HG03442 (cell line): ENCODE results near the gene H2BK1.

ENCODE experiments used
- ATAC-seq: cut with Tn5 transposase; IDR thresholded peaks from one replicate; pipeline ENCODE4 v1.9.1; 2021; ENCODE audit warnings: mild to moderate bottlenecking, moderate library complexity; ENCODE audit not compliant: unreplicated experiment

The H2BK1 gene

DNA sequence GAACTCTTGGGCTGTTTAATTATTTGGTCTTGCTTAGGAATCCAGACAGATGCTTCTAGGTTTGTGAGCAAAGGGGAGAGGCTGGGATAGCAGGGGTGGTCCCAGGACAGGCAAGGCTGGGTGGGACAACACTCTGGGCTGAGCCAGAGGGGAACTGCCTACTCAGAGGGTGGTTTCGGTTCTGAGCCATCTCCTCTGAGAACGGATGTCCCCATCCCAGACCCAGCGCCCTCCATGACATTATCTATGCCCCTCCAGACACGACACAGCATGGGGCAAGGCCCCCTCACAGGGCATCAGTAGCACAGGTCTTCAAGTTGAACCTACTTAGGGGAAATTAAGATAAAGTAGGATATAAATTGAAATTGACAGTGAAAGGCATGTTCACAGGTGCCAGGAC, 30.3 kb downstream of the H2BK1 start:
- ATAC-seq = no peak

DNA sequence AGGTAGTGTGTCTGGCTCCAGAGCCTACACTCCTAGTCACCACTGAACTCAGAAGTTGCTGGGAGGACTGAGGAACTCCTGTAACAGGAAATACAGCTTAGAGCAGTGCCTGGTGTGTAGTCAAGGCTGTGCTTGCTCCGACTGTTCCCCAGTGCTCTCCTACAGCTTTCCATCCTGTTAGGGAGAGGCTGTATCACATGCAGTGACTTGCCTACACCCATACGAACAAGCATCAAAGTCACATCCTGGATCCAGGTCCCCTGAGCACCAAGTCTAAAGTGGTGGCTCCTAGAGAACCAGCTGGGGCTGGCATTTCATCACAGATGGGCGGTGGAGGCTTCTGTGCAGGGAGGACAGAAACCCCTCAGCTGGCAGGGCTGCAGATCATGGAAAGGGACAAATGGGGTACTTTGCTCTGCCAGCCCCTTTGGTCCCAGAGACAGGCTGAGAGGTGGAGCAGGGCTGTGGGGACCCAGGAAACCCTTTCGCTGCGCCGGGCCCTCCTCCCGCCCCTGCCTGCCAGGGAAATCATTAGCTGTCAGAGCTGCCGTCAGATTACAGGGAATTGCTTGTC, 30.9 kb downstream of the H2BK1 start:
- ATAC-seq = no peak

DNA sequence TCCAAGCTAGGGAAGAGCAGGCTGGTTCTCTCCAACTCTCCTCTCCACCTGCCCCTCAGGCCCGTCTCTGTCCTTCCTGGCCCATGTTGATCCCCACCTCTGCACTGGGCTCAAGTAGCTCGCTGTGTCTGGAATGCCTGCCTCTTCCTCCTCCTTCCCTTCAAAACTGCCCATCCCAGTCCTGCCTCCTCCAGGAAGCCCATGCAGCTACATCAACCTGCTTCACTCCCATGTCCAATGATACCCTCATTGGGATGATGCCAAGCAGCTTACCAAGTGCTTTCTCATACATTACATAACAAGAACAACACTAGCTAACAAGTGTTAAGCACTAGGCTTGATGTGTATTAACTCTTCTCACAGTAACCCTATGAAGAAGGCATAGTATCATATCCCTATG, 31.5 kb downstream of the H2BK1 start:
- ATAC-seq = no peak

DNA sequence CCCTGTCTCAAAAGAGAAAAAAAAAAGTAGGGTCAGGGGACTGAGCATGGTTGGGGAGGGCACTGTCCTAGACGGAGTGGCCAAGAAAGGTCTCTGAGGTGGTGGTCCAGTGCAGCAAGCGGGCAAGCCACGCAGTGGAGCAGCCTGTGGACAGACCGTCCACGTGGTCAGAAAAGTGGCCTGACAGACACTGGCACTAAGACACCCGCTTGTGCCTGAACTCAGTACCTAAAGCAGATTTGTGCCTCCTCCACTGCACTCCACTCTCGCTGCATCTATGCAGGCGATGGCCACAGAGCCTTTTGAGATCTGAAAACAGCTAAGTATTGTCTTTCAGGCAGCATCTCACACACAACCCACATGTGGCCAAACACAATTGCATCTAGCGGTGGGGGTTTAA, 32.1 kb downstream of the H2BK1 start:
- no peak for ATAC-seq

DNA sequence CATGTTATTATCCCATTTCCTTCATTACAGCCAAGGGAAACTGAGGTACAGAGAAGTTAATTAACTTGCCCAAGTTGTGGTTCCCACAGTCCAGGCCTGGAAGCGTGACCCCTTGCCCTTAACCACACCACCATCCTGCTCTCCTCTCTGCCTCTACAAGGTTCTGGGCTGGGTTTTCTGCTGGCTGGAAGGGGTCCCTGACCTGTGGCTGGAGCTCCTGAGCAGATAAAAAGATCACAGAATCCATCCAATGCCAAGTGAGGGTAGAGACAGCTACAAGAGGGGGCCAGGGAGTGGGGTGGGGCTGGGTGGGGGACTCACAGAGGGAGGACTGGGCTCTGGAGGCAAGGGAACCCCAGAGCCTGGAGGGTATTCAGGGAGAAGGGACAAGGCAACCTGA, 33.0 kb downstream of the H2BK1 start:
- ATAC-seq = no peak

DNA sequence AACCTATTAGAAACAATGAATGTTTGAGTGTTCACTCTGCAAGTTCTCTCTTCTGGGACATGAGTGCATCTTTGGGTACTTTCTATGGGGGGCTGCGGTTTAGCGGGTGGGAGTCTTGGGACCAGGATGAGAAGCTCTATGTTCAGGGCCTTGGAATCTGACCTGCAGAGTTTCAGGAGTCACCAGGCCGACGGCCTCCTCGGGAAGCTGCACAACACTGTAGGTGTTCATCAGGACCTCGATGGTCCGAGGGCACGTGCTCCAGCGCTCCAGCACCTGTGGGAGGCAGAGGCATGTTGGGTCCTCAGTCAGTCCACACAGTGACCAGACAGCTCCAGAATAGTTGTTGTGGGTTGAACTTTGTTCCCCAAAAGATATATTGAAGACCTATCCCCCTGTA, 33.9 kb downstream of the H2BK1 start:
- ATAC-seq = no peak

DNA sequence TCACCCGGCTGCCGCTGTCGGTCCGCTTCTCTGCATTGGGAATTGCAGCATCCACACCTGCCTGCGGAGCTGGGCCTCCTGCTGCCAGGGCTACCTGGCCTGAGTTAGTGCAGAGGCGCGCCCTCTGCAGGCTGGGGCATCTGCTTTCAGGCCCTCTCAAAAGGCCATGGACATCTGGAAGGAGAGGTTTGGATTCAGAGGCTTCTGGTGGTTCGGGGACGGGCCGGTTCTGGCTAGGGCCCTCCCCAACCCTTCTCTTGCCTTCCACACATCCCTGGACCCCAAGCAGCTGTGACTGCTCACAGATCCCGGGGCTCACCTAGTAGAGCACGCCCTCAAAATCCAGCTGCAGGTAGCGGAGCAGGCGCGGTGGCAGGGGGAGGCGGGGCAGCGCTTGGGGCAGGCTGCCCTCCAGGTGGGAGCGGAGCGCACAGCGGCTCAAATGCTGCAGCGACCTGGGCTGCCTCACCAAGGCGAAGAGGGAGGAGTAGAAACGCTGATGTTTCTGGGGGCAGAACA, 34.4 kb downstream of the H2BK1 start:
- ATAC-seq = no peak

DNA sequence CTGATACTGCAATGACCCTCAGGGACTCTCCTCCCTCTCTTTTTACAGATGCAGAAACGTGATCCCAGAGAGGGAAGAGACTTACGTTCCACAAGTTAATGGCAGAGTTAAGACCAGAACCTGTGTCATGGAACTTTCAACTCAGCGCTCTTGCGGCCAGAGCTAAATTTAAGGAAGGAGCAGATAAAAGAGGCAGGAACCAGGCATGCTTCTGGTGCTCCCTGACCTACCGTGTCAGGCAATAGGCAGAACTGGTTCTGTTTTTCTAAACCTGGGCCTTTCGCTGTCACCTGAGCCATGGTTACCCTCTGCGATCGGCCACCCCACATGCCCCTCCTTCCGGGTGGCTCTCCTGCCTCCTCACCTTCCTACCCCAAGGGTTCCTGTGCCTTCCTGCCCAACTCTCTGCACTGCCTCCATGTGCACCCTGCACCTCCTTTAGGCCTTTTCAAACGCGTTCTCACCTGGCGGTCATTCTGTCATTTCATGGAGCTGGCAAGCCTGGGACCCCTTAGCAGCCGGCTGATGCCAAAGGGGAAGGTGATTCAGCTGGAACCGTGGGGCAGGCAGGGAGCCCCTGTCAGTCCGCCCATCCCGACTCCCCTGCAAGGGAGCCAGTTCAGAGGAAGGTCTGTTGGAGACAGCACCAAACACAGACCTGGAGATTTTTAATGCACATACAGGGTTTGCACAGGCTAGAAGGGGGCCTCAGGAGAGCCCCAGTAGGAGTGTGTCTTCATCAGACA, 35.1 kb downstream of the H2BK1 start:
- ATAC-seq = no peak

DNA sequence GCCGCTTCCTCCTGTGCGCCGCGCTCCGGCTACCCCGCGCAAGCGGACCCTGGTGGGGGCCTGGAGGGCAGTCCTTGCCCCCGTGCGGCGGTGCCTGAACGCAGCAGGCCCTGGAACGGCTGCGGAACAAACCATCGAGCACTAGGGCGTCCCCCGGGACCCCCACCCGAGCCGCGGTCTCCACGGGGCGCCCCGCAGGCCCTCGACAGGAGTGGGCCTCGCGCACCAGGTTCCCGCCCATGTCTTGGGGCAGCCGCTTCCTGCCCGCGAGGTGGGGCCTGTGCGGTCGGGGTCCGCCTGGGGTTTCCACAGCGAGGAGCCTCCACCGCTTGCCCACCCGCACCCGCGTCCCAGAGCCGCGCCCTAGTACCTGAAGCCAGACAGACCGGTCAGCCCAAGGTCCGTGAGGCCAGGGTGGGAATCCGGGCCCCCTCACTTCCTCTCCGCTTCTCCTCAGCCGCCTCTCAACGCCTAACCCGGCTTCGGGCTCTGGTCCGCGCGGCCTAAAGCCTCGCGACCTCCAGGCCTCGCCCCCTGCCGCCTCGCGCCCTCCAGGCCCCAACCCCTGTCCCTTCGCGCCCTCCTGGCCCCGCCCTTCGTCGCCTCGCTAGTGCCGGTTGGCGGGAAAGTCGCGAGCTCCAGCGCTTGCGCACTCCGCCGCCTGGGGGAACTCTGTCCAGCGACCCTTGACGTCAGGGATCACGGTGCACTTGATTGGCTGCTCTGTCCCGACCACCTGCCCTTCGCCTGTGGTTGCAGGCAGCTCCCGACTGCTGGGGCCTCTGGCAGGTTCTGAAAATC, 35.8 kb downstream of the H2BK1 start:
- ATAC-seq = no peak

DNA sequence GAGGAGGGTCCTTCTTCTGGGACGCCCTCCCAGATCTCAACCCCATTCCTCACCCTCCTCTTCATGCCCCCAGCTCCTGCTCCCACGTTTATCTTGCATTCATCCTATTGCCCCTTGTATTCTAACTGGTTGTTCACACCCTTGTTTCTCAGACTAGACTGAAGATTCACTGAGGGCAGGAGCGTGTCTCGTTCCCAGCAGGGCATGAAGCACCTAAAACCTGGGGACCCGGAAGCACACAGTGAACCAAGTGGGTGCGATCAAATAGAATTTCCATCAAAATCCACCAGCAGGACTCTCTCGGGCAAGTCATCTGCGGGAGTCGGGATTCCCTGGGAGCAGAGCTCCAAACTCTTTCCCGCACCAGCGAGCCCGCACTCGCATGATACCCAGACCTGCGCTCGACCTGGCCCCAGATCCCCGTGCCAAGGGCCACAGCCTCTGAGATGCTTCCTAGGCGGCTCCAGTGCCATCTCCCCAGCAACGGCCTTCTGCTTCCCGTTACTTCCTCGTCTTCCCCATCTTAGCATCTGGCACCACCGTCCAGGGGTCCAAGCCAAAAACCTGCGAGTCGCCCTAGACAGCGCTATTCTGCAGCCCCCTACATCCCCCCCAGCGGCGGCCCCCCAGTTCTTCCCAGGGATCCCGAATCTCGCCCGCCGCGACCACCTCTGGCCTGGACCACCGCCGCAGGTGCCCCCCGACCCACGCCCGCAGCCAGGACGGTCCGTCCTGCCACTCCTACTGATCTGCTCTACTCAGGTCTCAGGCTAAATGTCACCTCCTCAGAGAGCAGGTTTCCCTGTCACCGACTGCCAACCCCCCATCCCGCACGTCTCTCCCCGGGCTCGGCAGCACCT, 36.7 kb downstream of the H2BK1 start:
- no peak for ATAC-seq

DNA sequence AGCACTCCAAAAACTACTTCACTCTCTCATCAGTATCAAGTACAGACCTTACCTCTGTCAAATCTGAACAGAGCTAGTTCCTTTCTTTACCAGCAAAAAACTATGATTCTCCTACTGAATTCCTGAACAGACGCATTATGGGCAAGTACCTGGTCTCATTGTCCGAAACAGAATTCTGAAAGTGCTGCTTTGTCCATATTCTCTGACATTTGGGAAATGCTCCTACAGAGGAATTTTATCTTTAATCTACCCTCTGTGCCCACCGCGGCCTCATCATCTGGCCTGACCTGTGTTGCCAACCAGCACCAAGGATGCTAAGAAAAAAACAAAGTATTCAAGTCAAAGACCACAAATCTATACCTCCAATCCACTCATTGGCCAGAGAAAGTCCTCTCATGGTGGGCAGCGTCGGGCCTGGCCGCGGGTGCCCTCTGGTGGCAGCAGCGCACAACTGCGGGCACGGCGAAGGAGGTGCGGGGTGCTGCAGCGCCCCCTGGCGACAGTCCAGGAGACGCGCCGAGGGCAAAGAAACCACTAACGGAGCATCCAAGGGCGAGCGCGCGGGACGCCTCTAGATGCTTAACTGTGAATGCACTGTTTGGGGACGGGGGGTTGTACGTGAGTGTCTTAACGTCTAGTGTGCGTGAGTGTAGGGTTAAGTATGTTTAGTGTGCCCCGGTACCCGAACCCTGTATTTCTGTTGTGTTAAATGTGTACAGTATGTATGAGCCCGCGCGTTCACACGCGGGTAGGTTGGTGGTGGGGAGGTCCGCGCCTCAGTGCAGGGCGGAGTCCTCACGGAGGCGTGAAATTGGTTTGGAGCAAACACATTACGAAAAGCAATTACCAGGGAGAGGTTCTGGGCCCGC, 37.8 kb downstream of the H2BK1 start:
- peak; percentile 69 for ATAC-seq

DNA sequence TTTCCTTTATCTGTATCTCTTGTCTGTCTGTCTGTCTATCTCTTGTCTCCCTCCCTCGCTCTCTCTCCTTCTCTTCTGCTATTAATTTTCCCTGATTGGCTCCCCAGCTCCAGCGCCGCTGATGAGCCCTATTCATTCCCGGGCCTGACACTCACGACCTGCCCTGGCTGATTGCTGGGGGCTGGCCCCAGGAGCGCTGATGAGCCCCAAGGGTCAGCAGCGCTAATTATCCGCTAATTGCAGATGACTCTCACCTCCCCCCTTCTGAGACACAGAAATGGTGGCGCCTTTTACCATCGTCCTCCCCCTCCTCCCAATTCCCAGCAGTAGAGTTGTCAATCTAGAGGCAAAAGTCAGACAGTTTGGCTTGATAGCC, 41.5 kb downstream of the H2BK1 start:
- ATAC-seq = no peak

DNA sequence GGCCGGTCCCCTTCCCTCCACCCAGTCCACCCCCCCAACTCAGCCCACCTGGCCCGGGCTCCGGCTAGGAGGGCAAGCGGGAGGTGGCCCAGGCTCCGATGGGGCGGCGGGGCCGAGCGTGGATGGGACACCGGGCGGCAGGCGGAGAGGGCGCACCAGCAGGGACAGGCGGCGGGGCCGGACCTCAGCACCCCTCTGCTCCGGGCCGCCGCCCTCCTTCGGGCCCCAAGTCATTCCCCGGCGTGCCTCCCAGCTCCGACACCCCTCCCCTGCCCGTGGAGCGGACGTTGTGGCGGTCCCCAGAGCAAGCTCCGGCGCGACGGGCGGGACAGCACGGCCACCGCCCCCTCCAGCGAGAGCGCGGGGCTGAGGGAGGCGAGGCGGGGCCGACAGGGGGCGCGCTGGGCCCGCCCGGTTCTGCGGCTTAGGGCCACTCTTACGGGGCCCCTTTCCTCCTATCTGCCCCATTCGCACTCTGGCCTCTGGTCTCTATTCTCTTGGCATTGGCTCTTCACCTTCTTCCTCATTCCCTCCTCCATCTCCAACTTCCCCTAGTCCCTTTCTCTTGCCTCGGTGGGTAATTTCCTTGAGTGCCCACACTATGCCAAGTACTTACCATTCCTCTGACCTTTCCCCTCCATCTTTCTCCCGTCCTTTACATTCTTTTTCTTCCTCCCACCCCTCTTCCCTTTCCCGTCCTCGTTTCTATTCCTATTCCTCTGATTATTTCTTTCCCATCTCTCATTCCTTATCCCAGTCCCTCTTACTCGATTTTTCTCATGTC, 42.1 kb downstream of the H2BK1 start:
- peak; percentile 56 for ATAC-seq

DNA sequence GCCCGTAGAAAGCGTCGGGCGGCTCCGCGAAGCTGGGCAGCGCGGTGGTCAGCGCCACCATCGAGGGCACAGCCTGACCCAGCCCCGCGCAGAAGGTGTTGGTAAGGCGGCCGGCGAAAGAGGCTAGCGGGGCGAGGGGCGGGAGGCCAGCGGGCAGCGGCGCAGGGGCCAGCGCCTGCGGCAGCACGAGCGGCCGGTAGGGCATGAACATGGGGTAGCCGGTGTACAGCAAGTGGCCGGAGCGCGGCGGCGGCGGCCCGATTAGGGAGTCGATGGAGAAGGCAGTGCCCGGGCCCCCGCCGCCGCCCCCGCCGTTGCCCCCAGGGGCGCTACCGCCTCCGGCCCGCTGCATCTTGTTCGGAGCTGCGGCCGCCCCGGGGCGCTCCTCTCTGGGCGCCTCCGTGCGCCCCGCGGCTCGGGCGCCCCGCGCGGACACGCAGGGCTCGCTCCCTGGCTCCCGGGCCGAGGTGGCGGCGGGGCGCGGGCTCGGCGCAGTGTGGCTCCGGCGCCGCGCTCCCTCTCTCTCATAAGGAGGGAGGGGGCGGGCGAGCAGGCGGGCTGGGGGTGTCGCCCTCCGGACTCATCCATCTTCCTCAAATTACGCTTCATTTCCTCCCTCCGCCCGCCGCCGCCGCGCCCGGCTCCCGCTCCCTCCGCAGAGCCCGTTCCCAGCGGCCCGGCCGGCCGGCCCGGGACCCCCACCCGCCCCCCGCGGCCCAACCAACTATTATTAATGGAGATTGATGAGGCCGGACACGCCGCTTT, 42.9 kb downstream of the H2BK1 start, which contains the start of gene GBX1:
Gene GBX1, minus strand, starts transcription at position 498 of the 765 bp plus-strand sequence. Its CDS starts 146 bp downstream, at position 352.
- no peak for ATAC-seq

DNA sequence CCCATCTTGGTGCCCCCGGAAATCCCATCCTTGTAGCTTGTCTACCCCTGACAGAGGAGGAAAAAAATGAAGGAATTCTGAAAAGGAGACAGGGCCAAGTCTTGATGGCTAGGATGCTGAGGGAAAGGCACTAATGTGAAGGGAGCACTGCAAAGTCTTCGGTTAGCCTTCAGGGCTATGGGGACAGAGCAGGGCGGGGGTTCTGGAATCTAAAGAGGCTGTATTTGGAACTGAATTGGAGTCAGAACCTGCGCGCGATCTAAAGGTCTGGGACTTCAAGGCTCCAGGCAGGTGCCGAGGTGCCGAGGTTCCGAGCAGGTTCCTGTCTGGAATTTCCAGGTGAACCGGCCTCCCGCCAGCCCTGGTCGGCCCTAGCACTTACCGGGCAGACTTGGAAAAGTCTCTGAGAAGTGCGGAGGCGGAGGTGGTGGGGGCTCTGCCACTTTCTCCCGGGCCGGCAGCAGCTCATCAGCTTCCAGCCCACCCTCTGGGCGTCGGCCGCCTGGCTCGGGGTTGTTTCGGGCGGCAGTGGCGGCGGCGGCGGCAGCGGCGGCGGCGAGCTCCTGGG, 43.6 kb downstream of the H2BK1 start:
- no peak for ATAC-seq

DNA sequence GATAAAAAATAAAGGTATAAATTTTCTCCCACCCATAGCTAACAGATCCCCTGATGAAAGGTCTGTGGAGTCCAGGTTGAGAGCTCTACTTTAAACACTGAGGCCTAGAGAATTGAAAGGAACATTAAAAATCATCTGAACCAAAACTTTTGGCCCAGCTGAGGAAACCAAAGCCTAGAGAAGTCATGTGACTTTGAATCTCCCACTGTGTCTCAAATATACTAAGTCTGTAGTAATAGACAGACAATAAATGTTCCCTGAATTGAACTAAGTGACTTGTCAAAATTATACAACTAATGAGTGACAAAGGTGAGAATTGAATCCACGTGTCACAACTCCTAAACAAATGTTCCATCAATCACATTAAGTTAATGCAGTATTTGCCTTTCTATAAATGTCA, 48.5 kb downstream of the H2BK1 start:
- ATAC-seq = no peak
